HepG2 (cell line): Measurements from ENCODE around the gene GRIK4. TPM values are rescaled to one million over a fixed set of nuclear protein-coding genes. Genes with fewer than 3 reads are reported as not detected.

Experiments
- ATAC-seq: fragments of 200-7000 bp; cut with Tn5 transposase; 3 replicates; pipeline ENCODE4 v1.9.1; 2020; ENCODE audit warnings: mild to moderate bottlenecking, moderate library complexity
- BruUV-seq: library from RNA; stranded (reverse); fragments of 400-500 nt; replicated peaks from 2 replicates; lab custom pipeline; 2021; lab: Mats Ljungman, UMichigan
- CTCF ChIA-PET: fragments of 300-600 bp; formaldehyde crosslinking; extraction: SDS; loops from one replicate; lab custom pipeline; 2021; ENCODE audit warnings: low total read pairs, inconsistent platforms, low intra/inter-chr PET ratio; lab: Yijun Ruan, JAX
- POLR2A ChIA-PET: fragments of 350-600 bp; sonication (Branson Sonifier 250); formaldehyde crosslinking; loops from one replicate; lab custom pipeline; 2020; ENCODE audit warnings: antibody characterized with exemption, inconsistent platforms; lab: Yijun Ruan, JAX
- DNase-seq: peaks from one replicate; pipeline ENCODE4 v3.0.0-alpha.2; 2015; ENCODE audit warnings: low spot score
- FAIRE-seq: peaks from 3 replicates; lab custom pipeline; 2011; peaks lifted over from hg19 to GRCh38; lab: Jason Lieb, UNC
- H2AFZ ChIP-seq: one replicate; pipeline ENCODE4 v1.6.1; 2011; ENCODE audit warnings: low read length, inconsistent platforms
- H3K27ac ChIP-seq: fragments of 300-600 bp; 3 replicates; pipeline ENCODE4 v1.8.0; 2011; ENCODE audit warnings: mixed run types, mild to moderate bottlenecking, mixed read lengths, low read length, inconsistent platforms; ENCODE audit not compliant: insufficient read depth; ENCODE audit errors: extremely low read length
- H3K27me3 ChIP-seq, 2 experiments: fragments of 200-600 bp in 1 of 2; 2 replicates in 1 of 2; 3 replicates in 1 of 2; pipeline versions ENCODE4 v1.6.0 to v1.8.0; 2011; ENCODE audit warnings: low read length in 2 of 2, mild to moderate bottlenecking in 2 of 2, moderate library complexity in 2 of 2, inconsistent platforms in 1 of 2; ENCODE audit not compliant: insufficient read depth in 2 of 2, control insufficient read depth in 1 of 2
- H3K36me3 ChIP-seq, 2 experiments: fragments of 200-600 bp in 1 of 2; replicated peaks in 1 of 2; 2 replicates in 1 of 2; 3 replicates in 1 of 2; pipeline versions ENCODE4 v1.5.1 to v1.8.0; 2011; ENCODE audit warnings: low read length in 2 of 2, inconsistent platforms in 1 of 2; ENCODE audit not compliant: insufficient read depth in 2 of 2, control insufficient read depth in 1 of 2
- H3K4me1 ChIP-seq: 2 replicates; pipeline ENCODE4 v1.5.1; 2012; ENCODE audit warnings: low read length, inconsistent platforms; ENCODE audit not compliant: insufficient read depth
- H3K4me2 ChIP-seq: 2 replicates; pipeline ENCODE4 v1.6.0; 2011; ENCODE audit warnings: low read depth, low read length, inconsistent platforms
- H3K4me3 ChIP-seq, 3 experiments: fragments of 200-600 bp in 1 of 3; sonication (generic), shearing (Covaris generic) in 1 of 3; replicated peaks in 1 of 3; 2 replicates each; pipeline ENCODE4 v1.5.1; 2011 to 2016; ENCODE audit warnings: low read length in 3 of 3, inconsistent platforms in 2 of 3, low read depth in 2 of 3, mild to moderate bottlenecking in 2 of 3, control low read depth in 1 of 3, mixed read lengths in 1 of 3; ENCODE audit not compliant: insufficient read depth in 1 of 3
- H3K79me2 ChIP-seq: one replicate; pipeline ENCODE4 v1.6.1; 2011; ENCODE audit warnings: low read length, inconsistent platforms; ENCODE audit not compliant: insufficient read depth
- H3K9ac ChIP-seq: 2 replicates; pipeline ENCODE4 v1.6.0; 2011; ENCODE audit warnings: mild to moderate bottlenecking, low read depth, low read length, inconsistent platforms; ENCODE audit not compliant: insufficient read depth
- H3K9me3 ChIP-seq: 2 replicates; pipeline ENCODE4 v1.5.1; 2012; ENCODE audit warnings: mild to moderate bottlenecking, low read length
- H4K20me1 ChIP-seq: 2 replicates; pipeline ENCODE4 v1.6.0; 2011; ENCODE audit warnings: inconsistent platforms, mild to moderate bottlenecking, low read length, moderate library complexity; ENCODE audit not compliant: insufficient read depth
- CENPT ChIP-seq: sonication (generic); formaldehyde crosslinking; IDR thresholded peaks from 2 replicates; pipeline ENCODE4 v1.8.0; 2022; ENCODE audit warnings: low read depth, mild to moderate bottlenecking, moderate library complexity, missing genetic modification reagents
- IRF1 ChIP-seq: sonication (generic); formaldehyde crosslinking; IDR thresholded peaks from 2 replicates; pipeline ENCODE4 v1.4.0; 2020; ENCODE audit warnings: low read depth, mild to moderate bottlenecking, missing genetic modification reagents
- NFYC ChIP-seq: IDR thresholded peaks from 2 replicates; pipeline ENCODE4 v1.6.1; 2016; ENCODE audit warnings: missing genetic modification reagents, missing compliant biosample characterization
- PAF1 ChIP-seq: IDR thresholded peaks from 2 replicates; pipeline ENCODE4 v1.6.1; 2016; ENCODE audit warnings: missing genetic modification reagents, missing compliant biosample characterization
- PRMT3 ChIP-seq: sonication (generic); formaldehyde crosslinking; IDR thresholded peaks from 2 replicates; pipeline ENCODE4 v1.8.1; 2022; ENCODE audit warnings: low read depth, mild to moderate bottlenecking, moderate library complexity, missing genetic modification reagents, borderline replicate concordance
- RNF219 ChIP-seq: sonication (generic); formaldehyde crosslinking; IDR thresholded peaks from 2 replicates; pipeline ENCODE4 v1.5.0; 2020; ENCODE audit warnings: mild to moderate bottlenecking, missing genetic modification reagents
- SNRNP70 ChIP-seq: fragments of 200-400 bp; formaldehyde crosslinking; IDR thresholded peaks from 2 replicates; pipeline ENCODE4 v1.6.1; 2017; ENCODE audit warnings: mild to moderate bottlenecking, low read depth, low read length, moderate library complexity
- ZNF20 ChIP-seq: sonication (generic); formaldehyde crosslinking; IDR thresholded peaks from 2 replicates; pipeline ENCODE4 v1.4.0; 2020; ENCODE audit warnings: mild to moderate bottlenecking, moderate library complexity, missing genetic modification reagents
- ZNF468 ChIP-seq: sonication (generic); formaldehyde crosslinking; IDR thresholded peaks from 2 replicates; pipeline ENCODE4 v1.8.0; 2022; ENCODE audit warnings: mild to moderate bottlenecking, moderate library complexity, missing genetic modification reagents
- ZNF687 ChIP-seq: sonication (generic); formaldehyde crosslinking; IDR thresholded peaks from 2 replicates; pipeline ENCODE4 v1.5.1; 2020; ENCODE audit warnings: mild to moderate bottlenecking, missing genetic modification reagents, moderate library complexity
- ZNF83 ChIP-seq: sonication (generic); formaldehyde crosslinking; IDR thresholded peaks from 2 replicates; pipeline ENCODE4 v1.4.0; 2020; ENCODE audit warnings: missing genetic modification reagents, mild to moderate bottlenecking, borderline replicate concordance
- WGBS: methylation state at CpG from one replicate; pipeline ENCODE4 v1.1.6; 2017; ENCODE audit warnings: low lambda C conversion rate; 5-methylcytosine and 5-hydroxymethylcytosine counted together
- in situ Hi-C: cut with HindIII; loops from 2 replicates; pipeline ENCODE4 v1.10.0; 2017; ENCODE audit warnings: low pct_unique_long_range_greater_than_20kb; ENCODE audit not compliant: extremely low pct_ligation_motif_present
- intact Hi-C: fragments of 100-400 bp; cut with micrococcal nuclease; formaldehyde crosslinking; loops from one replicate; pipeline ENCODE4 v1.10.0; 2022; ENCODE audit not compliant: unreplicated experiment
- polyA plus RNA-seq, 8 experiments: library from polyadenylated mRNA; depleted of rRNA in 3 of 8; stranded (reverse) in 7 of 8; unstranded in 1 of 8; fragments of >200 nt; fragmentation: Illumina TruSeq in 4 of 8; extraction: Trizol in 4 of 8; gene quantifications; 2 replicates each; pipeline versions ENCODE4 v1.2.1 to v1.2.3, GENCODE V29; 2011 to 2016; ENCODE audit warnings: low read depth in 4 of 8, missing spikeins in 1 of 8, mixed read lengths in 1 of 8; ENCODE audit not compliant: insufficient read depth in 1 of 8
- total RNA-seq, 5 experiments: library from RNA; depleted of rRNA; stranded (reverse); fragments of >200 nt; fragmentation: Illumina TruSeq; extraction: Trizol; gene quantifications; 2 replicates each; pipeline ENCODE4 v1.2.3, GENCODE V29; 2016; ENCODE audit warnings: low read depth in 1 of 5
- TF ChIP-seq, protein P1 (sequence below): sonication (generic); formaldehyde crosslinking; IDR thresholded peaks from 2 replicates; pipeline ENCODE4 v1.9.0; 2021; ENCODE audit warnings: missing genetic modification reagents, borderline replicate concordance

GRIK4 gene
- total and polyA plus RNA-seq, 2 of the 13 experiments (the other 11 are each of a cell fraction or from before 2014, with no cell fraction given) = 0.04 to 0.07 TPM

- POLR2A ChIA-PET = no interaction called here
- Histone ChIP-seq H3K9me3 (no peaks in the 10 kb centered on the region), H3K36me3 (no peaks in the 10 kb centered on the region), H3K4me3 (no peak overlapping the region), H4K20me1 (no peaks in the 10 kb centered on the region; the same call in 1 of the 2 replicates), H3K9ac (no peak overlapping the region), H3K4me1 (peaks cover 19% of the 10 kb centered on the region), H3K79me2 (peaks cover 25% of the 10 kb centered on the region), H3K4me2 (no peak overlapping the region), H2AFZ (no peak overlapping the region), H3K27me3 (no peaks in the 10 kb centered on the region; a peak in 1 of 5 replicates), H3K27ac (no peak overlapping the region)
- no peak for FAIRE-seq
- 45% methylated on average over 2 of the region's 2 CpGs for WGBS
- TF ChIP-seq RNF219 (CRISPR knock-in tag) = no peak
- TF ChIP-seq IRF1 (CRISPR knock-in tag) = no peak
- no peak for TF ChIP-seq CENPT (CRISPR knock-in tag)
- TF ChIP-seq, protein P1, sequence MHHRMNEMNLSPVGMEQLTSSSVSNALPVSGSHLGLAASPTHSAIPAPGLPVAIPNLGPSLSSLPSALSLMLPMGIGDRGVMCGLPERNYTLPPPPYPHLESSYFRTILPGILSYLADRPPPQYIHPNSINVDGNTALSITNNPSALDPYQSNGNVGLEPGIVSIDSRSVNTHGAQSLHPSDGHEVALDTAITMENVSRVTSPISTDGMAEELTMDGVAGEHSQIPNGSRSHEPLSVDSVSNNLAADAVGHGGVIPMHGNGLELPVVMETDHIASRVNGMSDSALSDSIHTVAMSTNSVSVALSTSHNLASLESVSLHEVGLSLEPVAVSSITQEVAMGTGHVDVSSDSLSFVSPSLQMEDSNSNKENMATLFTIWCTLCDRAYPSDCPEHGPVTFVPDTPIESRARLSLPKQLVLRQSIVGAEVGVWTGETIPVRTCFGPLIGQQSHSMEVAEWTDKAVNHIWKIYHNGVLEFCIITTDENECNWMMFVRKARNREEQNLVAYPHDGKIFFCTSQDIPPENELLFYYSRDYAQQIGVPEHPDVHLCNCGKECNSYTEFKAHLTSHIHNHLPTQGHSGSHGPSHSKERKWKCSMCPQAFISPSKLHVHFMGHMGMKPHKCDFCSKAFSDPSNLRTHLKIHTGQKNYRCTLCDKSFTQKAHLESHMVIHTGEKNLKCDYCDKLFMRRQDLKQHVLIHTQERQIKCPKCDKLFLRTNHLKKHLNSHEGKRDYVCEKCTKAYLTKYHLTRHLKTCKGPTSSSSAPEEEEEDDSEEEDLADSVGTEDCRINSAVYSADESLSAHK (CRISPR knock-in tag) = no peak
- TF ChIP-seq PRMT3 (CRISPR knock-in tag) = no peak
- TF ChIP-seq ZNF20 (CRISPR knock-in tag) = no peak
- no peak for TF ChIP-seq NFYC (CRISPR knock-in tag)
- TF ChIP-seq ZNF83 (CRISPR knock-in tag) = no peak
- no peak for TF ChIP-seq SNRNP70
- TF ChIP-seq ZNF687 (CRISPR knock-in tag) = no peak
- TF ChIP-seq ZNF468 (CRISPR knock-in tag) = no peak
- TF ChIP-seq PAF1 (CRISPR knock-in tag) = no peak
- no peak for DNase-seq
- BruUV-seq = no TSS peak
- in situ Hi-C loops (no loop called here), intact Hi-C loops (no loop called here)
- no peak for ATAC-seq
- CTCF ChIA-PET = no interaction called here
These were observed 517.6 kb downstream of the GRIK4 start for GRCh38 chr11:121029153-121029552.
